NCI-H1092 treated with DMSO at 0.1 percent for 48 hours (cell line): ENCODE results near the gene SLC5A6.

Source experiments
- DNase-seq: peaks from one replicate; lab custom pipeline; 2025; lab: John Stamatoyannopoulos, UW

The SLC5A6 gene

GRCh38 chr2:27174638-27175037 is 37.4 kb downstream of the SLC5A6 start:
- no peak for DNase-seq

GRCh38 chr2:27171351-27171848 is 40.7 kb downstream of the SLC5A6 start:
- no peak for DNase-seq

GRCh38 chr2:27170581-27171337 is 41.3 kb downstream of the SLC5A6 start:
- no peak for DNase-seq

- no peak for DNase-seq
Observed at GRCh38 chr2:27164960-27165763, 46.9 kb downstream of the SLC5A6 start.

GRCh38 chr2:27162151-27163121 is 49.6 kb downstream of the SLC5A6 start:
- no peak for DNase-seq

- no peak for DNase-seq
Observed at GRCh38 chr2:27160191-27160590, 51.9 kb downstream of the SLC5A6 start.

- DNase-seq, result no peak
Observed at GRCh38 chr2:27159271-27159670, 52.8 kb downstream of the SLC5A6 start.

GRCh38 chr2:27158468-27158867 is 53.6 kb downstream of the SLC5A6 start:
- no peak for DNase-seq

GRCh38 chr2:27155069-27155520 is 57.0 kb downstream of the SLC5A6 start:
- no peak for DNase-seq

- DNase-seq, result no peak
Observed at GRCh38 chr2:27154488-27154887, 57.6 kb downstream of the SLC5A6 start.

- DNase-seq, result no peak
Observed at GRCh38 chr2:27152796-27153464, 59.1 kb downstream of the SLC5A6 start.

- no peak for DNase-seq
Observed at GRCh38 chr2:27152102-27152795, 59.8 kb downstream of the SLC5A6 start.

GRCh38 chr2:27150639-27151230 is 61.3 kb downstream of the SLC5A6 start:
- DNase-seq, result no peak
